NOMO-1 treated with DMSO at 0.1 percent for 48 hours (cell line): ENCODE results near the gene TMC7.

Experiments used
- DNase-seq: peaks from one replicate; lab custom pipeline; 2025; ENCODE audit not compliant: unreplicated experiment; lab: John Stamatoyannopoulos, UW

TMC7 gene

DNA sequence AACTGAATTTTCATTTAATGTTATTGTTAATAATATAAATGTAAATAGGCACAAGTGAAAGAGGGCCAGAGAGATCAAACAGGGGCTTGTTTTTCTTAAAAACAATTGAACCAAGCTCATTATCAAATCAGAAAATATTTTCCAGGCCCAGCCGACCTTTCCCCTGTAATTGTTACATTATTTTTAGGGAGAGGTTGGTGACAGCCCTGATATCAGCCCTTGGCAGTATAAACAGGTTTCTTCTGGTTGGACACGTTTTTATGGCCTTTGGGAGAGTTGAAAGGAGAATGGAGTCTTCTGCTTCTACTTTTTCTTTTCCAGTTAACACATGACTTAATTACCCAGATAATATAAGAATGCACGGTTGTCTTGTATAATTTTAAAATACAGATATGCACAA is 43.7 kb downstream of the TMC7 start:
- DNase-seq = no peak

DNA sequence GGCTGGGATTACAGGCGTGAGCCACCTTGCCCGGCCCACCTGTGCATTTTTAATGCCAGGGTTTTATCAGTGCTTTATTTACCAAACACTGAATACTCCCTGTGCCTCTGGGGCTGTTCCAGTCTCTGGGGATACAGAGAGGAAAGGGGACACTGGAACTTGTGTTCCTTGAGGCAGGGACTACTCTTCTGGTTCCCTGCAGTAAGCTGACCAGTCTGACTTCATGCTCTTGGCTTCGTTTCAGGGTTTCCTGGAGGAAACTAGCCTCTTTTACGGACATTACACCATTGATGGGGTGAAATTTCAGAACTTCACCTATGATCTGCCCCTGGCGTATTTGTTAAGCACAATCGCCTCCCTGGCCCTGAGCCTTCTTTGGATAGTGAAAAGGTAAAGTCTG is 46.2 kb downstream of the TMC7 start:
- DNase-seq = no peak

- no peak for DNase-seq
Observed at GRCh38 chr16:19031738-19032137, 48.0 kb downstream of the TMC7 start.

DNA sequence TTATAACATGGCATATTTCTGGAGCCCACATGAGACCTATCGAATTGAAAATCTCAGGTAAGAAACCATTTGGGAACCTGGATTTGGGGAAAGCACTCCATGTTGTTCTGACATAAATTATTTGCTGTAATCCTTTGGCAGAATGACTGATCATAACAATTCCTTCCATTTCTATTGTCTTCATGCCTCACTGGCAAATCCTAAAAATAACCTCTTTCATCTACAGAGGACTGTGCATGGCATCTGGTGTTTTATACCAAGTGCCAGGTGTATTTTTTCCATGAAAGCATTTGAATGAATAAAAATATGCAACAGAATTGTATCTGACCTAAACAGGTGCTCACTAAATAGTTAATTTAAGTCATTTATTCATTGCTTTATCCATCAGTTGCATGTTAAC is 50.0 kb downstream of the TMC7 start:
- no peak for DNase-seq

GRCh38 chr16:19040400-19040799 is 56.7 kb downstream of the TMC7 start:
- no peak for DNase-seq

DNA sequence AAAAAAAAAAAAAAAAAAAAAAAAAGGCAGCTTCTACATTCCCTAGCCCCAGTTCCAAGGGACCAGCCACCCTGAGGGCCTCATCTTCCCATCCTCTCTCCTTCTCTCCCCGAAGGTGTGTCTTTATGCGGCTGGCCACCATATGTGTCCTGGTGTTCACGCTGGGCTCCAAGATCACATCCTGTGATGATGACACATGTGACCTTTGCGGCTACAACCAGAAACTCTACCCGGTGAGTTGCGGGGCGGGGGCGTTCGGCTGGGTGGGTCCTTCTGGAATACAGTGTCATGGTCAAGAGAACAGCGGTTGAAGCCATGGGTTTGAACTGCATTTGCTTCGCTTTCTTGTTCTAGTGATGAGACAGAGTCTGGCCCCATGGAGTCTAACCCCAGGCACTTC is 61.0 kb downstream of the TMC7 start:
- no peak for DNase-seq

- DNase-seq = no peak
Observed at GRCh38 chr16:19046062-19046461, 62.3 kb downstream of the TMC7 start.

DNA sequence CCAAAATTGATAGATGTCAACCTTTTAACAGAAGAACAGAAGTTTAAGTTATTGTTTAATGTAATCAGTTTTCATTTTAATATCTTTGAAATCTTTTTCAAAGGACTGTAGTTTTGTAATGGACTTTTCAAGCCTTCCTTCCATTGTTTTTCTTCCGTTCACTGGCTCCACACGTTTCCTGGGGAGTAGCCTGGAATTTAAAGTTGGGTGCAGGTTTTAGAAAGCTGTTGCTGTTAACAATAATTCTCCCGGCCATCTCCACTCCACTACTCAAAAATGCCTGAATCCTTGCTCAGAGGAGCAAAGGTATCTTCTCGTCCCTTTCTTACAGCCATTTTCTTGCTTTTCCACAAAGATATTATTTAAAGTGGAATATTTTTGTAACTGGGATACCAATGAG is 79.0 kb downstream of the TMC7 start:
- DNase-seq = no peak

DNA sequence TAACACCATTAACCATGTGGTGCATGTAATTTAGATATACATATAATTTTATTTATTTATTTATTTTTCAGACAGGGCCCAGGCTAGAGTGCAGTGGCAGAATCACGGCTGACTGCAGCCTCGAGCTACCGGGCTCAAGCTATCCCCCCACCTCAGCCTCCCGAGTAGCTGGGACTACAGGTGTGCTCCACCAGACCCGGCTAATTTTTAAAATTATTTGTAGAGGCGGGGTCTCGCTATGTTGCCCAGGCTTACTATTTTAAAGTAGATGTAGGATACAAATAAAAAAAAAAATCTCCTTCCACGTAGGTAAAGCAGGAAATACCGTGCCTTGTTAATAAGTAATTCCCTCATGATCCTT is 83.2 kb downstream of the TMC7 start:
- DNase-seq = no peak

DNA sequence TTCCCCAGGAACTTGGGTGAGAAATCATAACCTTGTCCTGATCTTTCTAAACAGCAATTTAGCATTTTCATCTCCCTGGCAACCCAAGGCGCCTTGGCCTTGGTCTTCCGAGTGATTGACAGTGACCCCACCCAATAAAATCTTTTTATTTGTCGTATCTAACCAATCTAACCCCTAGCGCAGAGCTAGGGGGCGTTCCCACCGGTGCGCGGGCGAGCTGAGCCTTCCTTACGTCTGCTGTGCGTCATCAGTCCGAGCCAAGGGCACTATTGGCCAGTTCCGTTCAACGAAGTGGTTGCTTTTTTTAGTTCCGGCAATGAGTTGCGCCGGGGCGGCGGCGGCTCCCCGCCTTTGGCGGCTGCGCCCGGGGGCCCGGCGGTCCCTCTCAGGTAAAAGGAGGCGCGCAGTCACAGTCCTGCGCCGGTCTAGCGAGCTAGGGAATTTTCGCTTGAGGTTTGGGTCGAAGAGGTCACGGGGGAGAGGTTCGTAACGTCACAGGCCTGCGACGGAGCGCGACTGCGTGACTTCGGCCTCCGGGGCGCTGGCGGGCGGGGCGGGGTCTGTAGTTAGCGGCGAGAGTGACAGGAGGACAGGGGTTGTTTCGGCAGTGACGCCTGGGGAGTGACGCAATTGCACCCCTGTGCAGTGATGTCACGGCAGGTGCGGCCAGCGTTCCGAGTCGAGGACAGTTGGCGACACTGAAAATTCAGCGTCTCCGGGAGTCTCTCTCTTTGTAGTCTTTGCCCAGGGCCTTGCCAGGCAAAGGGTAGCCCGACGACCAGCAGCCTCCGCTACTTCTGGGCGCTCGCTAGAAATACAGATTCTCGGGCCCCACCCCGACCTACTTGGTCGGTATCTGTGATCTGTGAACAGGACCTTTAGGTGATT is 83.9 kb downstream of the TMC7 start, which contains the start of gene COQ7:
COQ7 (plus strand) TSS at position 266 of the 888 bp plus-strand sequence; CDS start at position 317, 51 bp downstream.
- DNase-seq = peak; percentile 99

GRCh38 chr16:19068237-19068815 is 84.6 kb downstream of the TMC7 start:
- no peak for DNase-seq

GRCh38 chr16:19071811-19072777 is 88.4 kb downstream of the TMC7 start:
- peak; percentile 62 for DNase-seq

DNA sequence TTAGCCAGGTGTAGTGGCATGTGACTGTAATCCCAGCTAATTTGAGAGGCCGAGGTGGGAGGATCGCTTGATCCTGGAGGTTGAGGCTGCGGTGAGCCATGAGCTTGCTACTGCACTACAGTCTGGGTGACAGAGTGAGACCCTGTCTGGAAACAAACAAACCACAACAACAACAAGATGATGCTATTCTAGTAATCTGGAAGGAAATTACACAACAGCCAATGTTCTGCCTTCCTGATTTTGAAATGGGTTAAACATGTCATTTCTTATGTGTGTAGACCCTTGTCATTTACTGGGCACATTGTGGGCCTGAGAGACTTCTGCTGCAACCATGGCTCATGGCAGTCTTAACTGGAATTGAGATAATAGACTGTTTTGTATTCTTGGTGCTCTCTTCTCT is 89.6 kb downstream of the TMC7 start:
- DNase-seq = peak; percentile 64

- DNase-seq = no peak
Observed at GRCh38 chr16:19073863-19074262, 90.1 kb downstream of the TMC7 start.

DNA sequence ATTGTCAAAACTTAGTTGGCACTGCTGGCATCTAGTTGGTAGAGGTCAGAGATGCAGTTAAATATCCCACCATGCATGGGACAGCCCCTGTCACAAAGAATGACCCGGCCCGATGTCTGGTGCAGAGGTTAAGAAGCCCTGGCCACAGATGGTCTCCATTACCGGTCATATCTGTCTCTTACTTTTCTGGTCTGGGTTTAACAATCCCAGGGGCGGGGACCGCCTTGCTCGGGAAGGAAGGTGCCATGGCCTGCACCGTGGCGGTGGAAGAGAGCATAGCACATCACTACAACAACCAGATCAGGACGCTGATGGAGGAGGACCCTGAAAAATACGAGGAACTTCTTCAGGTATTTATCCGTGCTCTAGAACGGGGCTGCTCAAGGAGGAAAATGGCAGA is 91.8 kb downstream of the TMC7 start:
- no peak for DNase-seq

GRCh38 chr16:19077879-19078278 is 94.1 kb downstream of the TMC7 start:
- no peak for DNase-seq

DNA sequence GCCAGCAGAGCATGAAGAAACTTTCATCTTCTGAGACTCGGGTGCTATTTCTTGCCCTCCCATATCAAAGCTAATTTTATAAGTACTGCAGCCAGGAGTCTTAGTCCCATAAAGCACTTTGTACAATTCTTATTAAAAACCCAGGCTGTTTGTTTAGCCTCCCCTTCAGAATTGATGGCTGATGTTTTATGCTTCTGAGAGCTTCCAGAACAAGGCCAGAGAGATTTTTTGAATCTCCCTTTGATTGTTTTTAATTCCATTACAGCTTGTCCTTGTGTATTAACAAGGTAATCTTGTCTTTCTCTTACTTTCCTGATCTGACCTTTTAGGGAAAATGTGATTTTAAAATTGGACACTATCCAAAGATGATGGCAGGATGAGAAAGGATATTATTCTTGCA is 99.9 kb downstream of the TMC7 start:
- DNase-seq = no peak

GRCh38 chr16:19084139-19084538 is 100.4 kb downstream of the TMC7 start:
- DNase-seq = no peak

- no peak for DNase-seq
Observed at GRCh38 chr16:19084879-19085278, 101.1 kb downstream of the TMC7 start.

DNA sequence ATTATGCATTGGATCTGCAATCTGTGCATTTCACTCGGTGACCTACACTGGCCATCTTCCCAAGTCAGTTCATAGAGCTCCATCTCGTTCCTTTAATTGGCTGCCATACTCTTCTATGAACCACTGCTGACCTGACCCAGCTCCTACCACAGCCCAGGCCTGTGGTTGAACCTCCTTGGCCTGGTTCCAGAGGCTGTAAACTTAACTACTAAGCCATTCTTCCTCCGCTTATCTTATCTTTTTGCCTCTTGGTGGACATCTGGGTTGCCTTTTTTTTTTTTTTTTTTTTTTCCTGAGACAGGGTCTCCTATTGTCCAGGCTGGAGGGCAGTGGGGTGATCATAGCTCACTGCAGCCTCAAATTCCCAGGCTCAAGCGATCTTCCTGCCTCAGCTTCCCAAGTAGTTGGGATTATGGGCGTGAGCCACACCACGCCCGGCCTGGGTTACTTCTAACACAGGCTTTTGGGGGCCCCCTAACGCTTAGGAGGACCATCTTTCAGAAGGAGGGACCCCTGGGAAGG is 102.0 kb downstream of the TMC7 start:
- peak; percentile 13 for DNase-seq
